ENCODE data around the gene GREB1.

The GREB1 gene

GRCh38 chr2:11562476-11562875, 28.6 kb downstream of the GREB1 start:
- Histone ChIP-seq H3K27ac (ENCODE audit: extremely low read depth, low read depth, low read length) (no peak overlapping the region), H3K4me1 (ENCODE audit: control insufficient read depth, insufficient read depth, low read length) (no peaks in the 10 kb centered on the region), H3K9me3 (ENCODE audit: control insufficient read depth, insufficient read depth, low read depth, low read length) (no peaks in the 10 kb centered on the region), H3K4me3 (ENCODE audit: low read depth, low read length) (no peak overlapping the region), H3K36me3 (ENCODE audit: control insufficient read depth in 2 of 2, insufficient read depth in 1 of 2, low read length in 2 of 2) (no peaks in the 10 kb centered on the region)
- TF ChIP-seq ZNF350 (tag by site-specific recombination; IDR thresholded peaks at IDR 0.05) (no peak), ZNF514 (tag by site-specific recombination; IDR thresholded peaks at IDR 0.05) (no peak), BCL11B (tag by site-specific recombination; IDR thresholded peaks at IDR 0.05; ENCODE audit: low read depth) (no peak), ZNF530 (tag by site-specific recombination; IDR thresholded peaks at IDR 0.05; ENCODE audit: low read depth) (no peak), ZNF768 (tag by site-specific recombination; IDR thresholded peaks at IDR 0.05) (no peak), ZNF23 (tag by site-specific recombination; IDR thresholded peaks at IDR 0.05; ENCODE audit: borderline replicate concordance) (no peak), ZBTB20 (tag by site-specific recombination; IDR thresholded peaks at IDR 0.05) (no peak), ZNF501 (tag by site-specific recombination; IDR thresholded peaks at IDR 0.05) (no peak)
- TF ChIP-seq, protein P1, sequence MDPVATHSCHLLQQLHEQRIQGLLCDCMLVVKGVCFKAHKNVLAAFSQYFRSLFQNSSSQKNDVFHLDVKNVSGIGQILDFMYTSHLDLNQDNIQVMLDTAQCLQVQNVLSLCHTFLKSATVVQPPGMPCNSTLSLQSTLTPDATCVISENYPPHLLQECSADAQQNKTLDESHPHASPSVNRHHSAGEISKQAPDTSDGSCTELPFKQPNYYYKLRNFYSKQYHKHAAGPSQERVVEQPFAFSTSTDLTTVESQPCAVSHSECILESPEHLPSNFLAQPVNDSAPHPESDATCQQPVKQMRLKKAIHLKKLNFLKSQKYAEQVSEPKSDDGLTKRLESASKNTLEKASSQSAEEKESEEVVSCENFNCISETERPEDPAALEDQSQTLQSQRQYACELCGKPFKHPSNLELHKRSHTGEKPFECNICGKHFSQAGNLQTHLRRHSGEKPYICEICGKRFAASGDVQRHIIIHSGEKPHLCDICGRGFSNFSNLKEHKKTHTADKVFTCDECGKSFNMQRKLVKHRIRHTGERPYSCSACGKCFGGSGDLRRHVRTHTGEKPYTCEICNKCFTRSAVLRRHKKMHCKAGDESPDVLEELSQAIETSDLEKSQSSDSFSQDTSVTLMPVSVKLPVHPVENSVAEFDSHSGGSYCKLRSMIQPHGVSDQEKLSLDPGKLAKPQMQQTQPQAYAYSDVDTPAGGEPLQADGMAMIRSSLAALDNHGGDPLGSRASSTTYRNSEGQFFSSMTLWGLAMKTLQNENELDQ (tag by site-specific recombination; IDR thresholded peaks at IDR 0.05; ENCODE audit: low read depth) = no peak
- TF ChIP-seq, protein P2, sequence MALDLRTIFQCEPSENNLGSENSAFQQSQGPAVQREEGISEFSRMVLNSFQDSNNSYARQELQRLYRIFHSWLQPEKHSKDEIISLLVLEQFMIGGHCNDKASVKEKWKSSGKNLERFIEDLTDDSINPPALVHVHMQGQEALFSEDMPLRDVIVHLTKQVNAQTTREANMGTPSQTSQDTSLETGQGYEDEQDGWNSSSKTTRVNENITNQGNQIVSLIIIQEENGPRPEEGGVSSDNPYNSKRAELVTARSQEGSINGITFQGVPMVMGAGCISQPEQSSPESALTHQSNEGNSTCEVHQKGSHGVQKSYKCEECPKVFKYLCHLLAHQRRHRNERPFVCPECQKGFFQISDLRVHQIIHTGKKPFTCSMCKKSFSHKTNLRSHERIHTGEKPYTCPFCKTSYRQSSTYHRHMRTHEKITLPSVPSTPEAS (tag by site-specific recombination; IDR thresholded peaks at IDR 0.05) = no peak
- POLR2A ChIA-PET = no interaction called here
- CTCF ChIA-PET = interaction anchor here (0.8 to 1.7 kb wide), 2 partner anchors 20 to 22 kb away, joined by 4 to 8 read pairs; no protein-coding TSS in a partner anchor

DNA sequence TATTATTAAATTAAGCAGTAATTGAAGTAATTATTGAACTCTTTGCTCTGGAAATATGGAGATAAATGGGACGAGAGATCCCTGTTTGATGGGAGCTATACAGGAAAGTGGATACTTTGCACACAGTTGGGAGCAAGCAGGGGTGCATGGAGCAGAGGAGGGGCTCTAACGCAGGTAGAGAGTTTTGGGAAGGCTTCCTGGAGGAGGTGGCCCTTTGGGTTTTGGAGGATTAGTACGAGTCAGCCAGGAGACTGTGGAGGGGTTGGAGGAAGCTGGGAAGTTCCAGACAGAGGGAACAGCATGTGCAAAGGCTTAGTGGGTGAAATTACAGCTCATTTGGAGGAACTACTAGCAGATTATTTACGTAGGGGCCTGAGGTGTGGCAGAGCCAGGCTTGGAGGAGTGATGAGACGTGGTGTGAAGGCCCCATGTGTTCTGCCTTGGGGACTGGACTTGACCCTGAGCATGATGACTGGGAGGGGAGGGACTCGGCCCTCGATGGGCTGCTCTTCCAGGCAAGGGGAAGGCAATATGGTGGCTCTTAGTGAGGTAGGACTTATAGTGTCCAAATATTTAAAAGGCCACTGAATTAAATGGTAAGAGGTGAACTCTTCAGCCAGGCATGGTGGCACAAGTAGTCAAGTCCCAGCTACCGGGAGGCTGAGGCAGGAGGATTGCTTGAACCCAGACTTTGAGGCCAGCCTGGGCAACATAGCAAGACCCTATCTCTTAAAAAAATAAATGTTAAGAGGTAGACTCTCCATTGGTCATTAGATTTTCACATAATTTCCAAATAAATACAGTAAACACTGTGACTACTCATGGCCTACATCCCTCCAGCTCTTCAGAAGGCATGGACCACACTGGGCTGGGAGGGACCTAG, 30.2 kb downstream of the GREB1 start:
- Histone ChIP-seq H3K4me1 (ENCODE audit: control insufficient read depth, insufficient read depth, low read length) (no peaks in the 10 kb centered on the region), H3K4me3 (ENCODE audit: low read depth, low read length) (no peak overlapping the region), H3K9me3 (ENCODE audit: control insufficient read depth, insufficient read depth, low read depth, low read length) (no peaks in the 10 kb centered on the region), H3K27ac (ENCODE audit: extremely low read depth, low read depth, low read length) (no peak overlapping the region), H3K36me3 (ENCODE audit: control insufficient read depth in 2 of 2, insufficient read depth in 1 of 2, low read length in 2 of 2) (no peaks in the 10 kb centered on the region)
- ChIA-PET CTCF (interaction anchor here (0.5 to 1.3 kb wide), 5 partner anchors 19 to 98 kb away, joined by 3 to 7 read pairs (median 3); partner anchors contain the start of gene E2F6), POLR2A (no interaction called here)
- TF ChIP-seq ZNF768 (tag by site-specific recombination; IDR thresholded peaks at IDR 0.05) (no peak), ZNF10 (tag by site-specific recombination; IDR thresholded peaks at IDR 0.05) (no peak), ZBTB21 (tag by site-specific recombination; IDR thresholded peaks at IDR 0.05) (no peak), ZBTB44 (tag by site-specific recombination; IDR thresholded peaks at IDR 0.05) (no peak), ZNF350 (tag by site-specific recombination; IDR thresholded peaks at IDR 0.05) (no peak), ZNF423 (tag by site-specific recombination; IDR thresholded peaks at IDR 0.05) (no peak), CTCF (tag by site-specific recombination; IDR thresholded peaks at IDR 0.05) (no peak), ZNF223 (tag by site-specific recombination; IDR thresholded peaks at IDR 0.05) (no peak), KLF16 (tag by site-specific recombination; IDR thresholded peaks at IDR 0.05) (no peak), ZNF626 (tag by site-specific recombination; IDR thresholded peaks at IDR 0.05) (no peak), ZBTB8A (tag by site-specific recombination; IDR thresholded peaks at IDR 0.05) (no peak), ZNF837 (tag by site-specific recombination; IDR thresholded peaks at IDR 0.05) (no peak), PRDM1 (tag by site-specific recombination; IDR thresholded peaks at IDR 0.05) (no peak), ZNF335 (tag by site-specific recombination; conservative IDR thresholded peaks at IDR 0.05) (no peak), ZNF211 (tag by site-specific recombination; IDR thresholded peaks at IDR 0.05; ENCODE audit: low read depth) (no peak), ZNF585B (tag by site-specific recombination; IDR thresholded peaks at IDR 0.05) (no peak), ZNF664 (tag by site-specific recombination; IDR thresholded peaks at IDR 0.05) (no peak)
- TF ChIP-seq, protein P3, sequence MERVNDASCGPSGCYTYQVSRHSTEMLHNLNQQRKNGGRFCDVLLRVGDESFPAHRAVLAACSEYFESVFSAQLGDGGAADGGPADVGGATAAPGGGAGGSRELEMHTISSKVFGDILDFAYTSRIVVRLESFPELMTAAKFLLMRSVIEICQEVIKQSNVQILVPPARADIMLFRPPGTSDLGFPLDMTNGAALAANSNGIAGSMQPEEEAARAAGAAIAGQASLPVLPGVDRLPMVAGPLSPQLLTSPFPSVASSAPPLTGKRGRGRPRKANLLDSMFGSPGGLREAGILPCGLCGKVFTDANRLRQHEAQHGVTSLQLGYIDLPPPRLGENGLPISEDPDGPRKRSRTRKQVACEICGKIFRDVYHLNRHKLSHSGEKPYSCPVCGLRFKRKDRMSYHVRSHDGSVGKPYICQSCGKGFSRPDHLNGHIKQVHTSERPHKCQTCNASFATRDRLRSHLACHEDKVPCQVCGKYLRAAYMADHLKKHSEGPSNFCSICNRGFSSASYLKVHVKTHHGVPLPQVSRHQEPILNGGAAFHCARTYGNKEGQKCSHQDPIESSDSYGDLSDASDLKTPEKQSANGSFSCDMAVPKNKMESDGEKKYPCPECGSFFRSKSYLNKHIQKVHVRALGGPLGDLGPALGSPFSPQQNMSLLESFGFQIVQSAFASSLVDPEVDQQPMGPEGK (tag by site-specific recombination; IDR thresholded peaks at IDR 0.05) = no peak
